Neural cell (in vitro differentiated cells): ENCODE results near the gene ATP8B3.

Source experiments
- CTCF ChIP-seq: fragments of 450-650 bp; IDR thresholded peaks from 2 replicates; pipeline ENCODE4 v1.5.1; 2014; ENCODE audit warnings: antibody characterized with exemption, mild to moderate bottlenecking, moderate library complexity; ENCODE audit not compliant: poor library complexity, severe bottlenecking
- EP300 ChIP-seq: fragments of 450-650 bp; conservative IDR thresholded peaks from 2 replicates; pipeline ENCODE4 v1.6.1; 2014; ENCODE audit warnings: antibody characterized with exemption, mild to moderate bottlenecking, moderate library complexity; ENCODE audit not compliant: poor library complexity, severe bottlenecking
- EZH2 ChIP-seq: fragments of 200-600, 300-800 bp; shearing (Covaris generic), sonication (generic); IDR thresholded peaks from 2 replicates; pipeline ENCODE4 v1.6.1; 2014; ENCODE audit warnings: antibody characterized with exemption, low read length, borderline replicate concordance, mild to moderate bottlenecking; ENCODE audit not compliant: insufficient read depth, poor library complexity, severe bottlenecking
- MXI1 ChIP-seq: fragments of 450-650 bp; conservative IDR thresholded peaks from 2 replicates; pipeline ENCODE4 v1.6.1; 2014; ENCODE audit warnings: antibody characterized with exemption, mild to moderate bottlenecking; ENCODE audit not compliant: poor library complexity, severe bottlenecking
- POLR2AphosphoS5 ChIP-seq: IDR thresholded peaks from 2 replicates; pipeline ENCODE4 v1.6.1; 2012
- RAD21 ChIP-seq: fragments of 450-650 bp; conservative IDR thresholded peaks from 2 replicates; pipeline ENCODE4 v1.6.1; 2014; ENCODE audit warnings: antibody characterized with exemption, mild to moderate bottlenecking, moderate library complexity
- REST ChIP-seq: IDR thresholded peaks from 2 replicates; pipeline ENCODE4 v1.6.1; 2012; ENCODE audit warnings: borderline replicate concordance
- SMC3 ChIP-seq: fragments of 450-650 bp; conservative IDR thresholded peaks from 2 replicates; pipeline ENCODE4 v1.6.1; 2014; ENCODE audit warnings: antibody characterized with exemption, mild to moderate bottlenecking, moderate library complexity; ENCODE audit not compliant: poor library complexity
- TAF1 ChIP-seq: IDR thresholded peaks from 2 replicates; pipeline ENCODE4 v1.6.1; 2012; ENCODE audit warnings: low read depth

- no peak for TF ChIP-seq CTCF
- no peak for TF ChIP-seq TAF1
- no peak for TF ChIP-seq EP300
- no peak for TF ChIP-seq SMC3
- no peak for TF ChIP-seq REST
- no peak for TF ChIP-seq EZH2
- TF ChIP-seq MXI1 = no peak
- no peak for TF ChIP-seq POLR2AphosphoS5
- no peak for TF ChIP-seq RAD21
Observed at GRCh38 chr19:1837222-1837565, 25.1 kb upstream of the ATP8B3 start.
